Thyroid gland (tissue), 4 donors: ENCODE data around the gene RNF144A. TPM values are rescaled to one million over a fixed set of nuclear protein-coding genes. Genes with fewer than 3 reads are reported as not detected.

Source experiments
- DNase-seq, 2 donors: peaks; one replicate each; pipeline ENCODE4 v3.0.0-alpha.2; 2019
- H3K27ac ChIP-seq, 3 donors: fragments of 200-600 bp; sonication (generic); 1 replicate in 2 of 3; 2 replicates in 1 of 3; pipeline ENCODE4 v1.5.1; 2016 to 2019; ENCODE audit warnings: mild to moderate bottlenecking in 1 of 3, moderate library complexity in 1 of 3
- H3K27me3 ChIP-seq: fragments of 200-600 bp; sonication (generic); one replicate; pipeline ENCODE4 v1.5.1; 2019
- H3K36me3 ChIP-seq, 2 donors: fragments of 200-600 bp; sonication (generic); one replicate each; pipeline ENCODE4 v1.5.1; 2016 to 2019
- H3K4me1 ChIP-seq, 2 donors: fragments of 200-600 bp; sonication (generic); one replicate each; pipeline ENCODE4 v1.5.1; 2017 to 2019
- H3K4me3 ChIP-seq, 3 donors: fragments of 200-600 bp; sonication (generic); replicated peaks in 1 of 3; 1 replicate in 2 of 3; 2 replicates in 1 of 3; pipeline ENCODE4 v1.5.1; 2016; ENCODE audit warnings: mild to moderate bottlenecking in 1 of 3
- H3K9me3 ChIP-seq: fragments of 200-600 bp; sonication (generic); one replicate; pipeline ENCODE4 v1.5.1; 2017
- CTCF ChIP-seq, 6 experiments: fragments of 200-600 bp in 3 of 6; fragments of 450-650 bp in 3 of 6; sonication (generic) in 3 of 6; IDR thresholded peaks; one replicate each; pipeline ENCODE4 v1.5.1; 2016 to 2019; ENCODE audit warnings: antibody characterized with exemption in 6 of 6, mild to moderate bottlenecking in 2 of 6, inconsistent platforms in 1 of 6, moderate library complexity in 1 of 6
- POLR2A ChIP-seq, 2 donors: fragments of 450-650 bp; IDR thresholded peaks; one replicate each; pipeline ENCODE4 v1.6.1; 2017; ENCODE audit warnings: antibody characterized with exemption in 2 of 2, mild to moderate bottlenecking in 2 of 2, moderate library complexity in 1 of 2
- WGBS, 2 donors: methylation state at CpG; one replicate each; pipeline ENCODE4 v1.1.5; 2017; 5-methylcytosine and 5-hydroxymethylcytosine counted together
- intact Hi-C: fragments of 100-400 bp; cut with DNase I; formaldehyde crosslinking; loops from one replicate; pipeline ENCODE4 v1.15.1; 2023
- total RNA-seq, 4 donors: library from RNA; depleted of rRNA; stranded (reverse); fragments of >200 nt; gene quantifications; one replicate each; pipeline ENCODE4 v1.2.3, GENCODE V29; 2016

RNF144A gene
- total RNA-seq, 4 donors from 2014 or later = 8.0 to 12.2 (median 10.6) TPM

GRCh38 chr2:6954586-6954985 is 37.4 kb downstream of the RNF144A start:
- TF ChIP-seq POLR2A (IDR thresholded peaks at IDR 0.05) (no peak), CTCF (IDR thresholded peaks at IDR 0.05) (no peak)
- H3K27me3 ChIP-seq = no peaks in the 10 kb centered on the region
- intact Hi-C loops = no loop called here
- WGBS, 2 donors = 95% methylated on average over 4 of the region's 4 CpGs
- no peaks in the 10 kb centered on the region for H3K9me3 ChIP-seq
- no peak for DNase-seq
- H3K27ac ChIP-seq = no peak overlapping the region
- H3K4me1 ChIP-seq = peaks cover 0 to 13% of the 10 kb centered on the region in 2 donors
- no peaks in the 10 kb centered on the region for H3K36me3 ChIP-seq
- no peak overlapping the region for H3K4me3 ChIP-seq

- WGBS, 2 donors = 53 to 57% methylated on average over 2 of the region's 2 CpGs
- no peaks in the 10 kb centered on the region for H3K9me3 ChIP-seq
- H3K27me3 ChIP-seq = no peaks in the 10 kb centered on the region
- no peak for TF ChIP-seq CTCF (IDR thresholded peaks at IDR 0.05)
- TF ChIP-seq POLR2A (IDR thresholded peaks at IDR 0.05) = no peak
- no peak for DNase-seq
- peaks cover 6 to 23% of the 10 kb centered on the region in 2 donors for H3K4me1 ChIP-seq
- no peak overlapping the region for H3K4me3 ChIP-seq
- intact Hi-C loops = no loop called here
- no peaks in the 10 kb centered on the region for H3K36me3 ChIP-seq
- H3K27ac ChIP-seq = peak overlapping the region; percentile 1 to 29 (median 3)
Observed at GRCh38 chr2:6955511-6956136, 38.4 kb downstream of the RNF144A start.

- 96 to 100% methylated on average over 3 of the region's 3 CpGs for WGBS, 2 donors
Observed at GRCh38 chr2:6956566-6956965, 39.4 kb downstream of the RNF144A start.

DNA sequence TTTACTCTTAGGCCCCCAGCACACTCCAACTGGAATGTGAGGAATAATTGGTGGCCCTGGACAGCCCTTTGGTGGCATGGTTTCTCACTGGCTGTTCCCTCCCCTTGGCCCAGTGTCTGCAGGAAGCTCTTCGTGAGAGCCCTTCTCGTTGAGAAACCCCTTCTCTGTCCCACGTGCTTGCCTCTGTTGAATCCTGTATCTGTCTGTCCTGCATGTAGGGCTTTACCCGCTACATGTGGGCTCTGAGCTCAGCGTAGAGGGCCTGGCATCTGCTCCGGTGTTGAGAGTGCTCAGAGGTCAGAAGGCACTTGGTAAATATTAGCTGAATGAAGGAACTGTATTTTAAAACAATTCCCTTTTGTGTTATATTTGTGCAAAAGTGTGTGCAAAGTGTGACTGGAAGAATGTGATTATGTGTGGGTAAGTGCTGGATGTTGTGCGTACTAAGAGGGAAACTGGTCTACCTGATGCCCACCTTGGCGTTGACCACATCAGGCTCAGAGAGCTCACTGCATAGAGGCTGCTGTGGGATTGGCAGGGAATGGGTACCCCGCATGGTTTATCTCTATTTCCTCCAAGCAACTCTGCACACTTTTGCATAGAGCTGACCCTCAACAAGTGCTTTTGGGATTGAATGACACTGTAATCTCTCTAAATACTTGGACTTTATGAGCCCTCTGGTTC is 40.0 kb downstream of the RNF144A start:
- H3K27ac ChIP-seq = no peak overlapping the region
- H3K4me3 ChIP-seq = no peak overlapping the region
- no peaks in the 10 kb centered on the region for H3K9me3 ChIP-seq
- intact Hi-C loops = no loop called here
- H3K4me1 ChIP-seq = peaks cover 11 to 30% of the 10 kb centered on the region in 2 donors
- TF ChIP-seq CTCF (IDR thresholded peaks at IDR 0.05) (no peak), POLR2A (IDR thresholded peaks at IDR 0.05) (no peak)
- DNase-seq = no peak
- H3K36me3 ChIP-seq = no peaks in the 10 kb centered on the region
- no peaks in the 10 kb centered on the region for H3K27me3 ChIP-seq
- WGBS, 2 donors = 89 to 96% methylated on average over 9 of the region's 9 CpGs

More at GRCh38 chr2:6956566-6956965, 39.4 kb downstream of the RNF144A start:
- no peaks in the 10 kb centered on the region for H3K9me3 ChIP-seq
- H3K4me3 ChIP-seq = no peak overlapping the region
- no peak for TF ChIP-seq CTCF (IDR thresholded peaks at IDR 0.05)
- TF ChIP-seq POLR2A (IDR thresholded peaks at IDR 0.05) = no peak
- H3K27ac ChIP-seq = no peak overlapping the region
- intact Hi-C loops = no loop called here
- H3K36me3 ChIP-seq = no peaks in the 10 kb centered on the region
- H3K27me3 ChIP-seq = no peaks in the 10 kb centered on the region
- DNase-seq = no peak
- peaks cover 11 to 30% of the 10 kb centered on the region in 2 donors for H3K4me1 ChIP-seq
